ENCODE measurements around the gene ATL1. TPM values are rescaled to one million over a fixed set of nuclear protein-coding genes. Genes with fewer than 3 reads are reported as not detected.
"Not testable (repeated sequence)": the region's sequence is repeated elsewhere in the genome, so short reads cannot be mapped to it uniquely, and the experiment has no call there.

ATL1 gene
- total and polyA plus RNA-seq, 4 donors: 24.7 to 95.9 (median 79.5) TPM

GRCh38 chr14:50533806-50534205, 26.1 kb upstream of the ATL1 start:
- Histone ChIP-seq H3K36me3 (ENCODE audit: control insufficient read depth, insufficient read depth, low read length) (no peaks in the 10 kb centered on the region), H3K4me3 (ENCODE audit: low read depth, low read length) (peak overlapping the region; percentile 6), H3K27me3 (ENCODE audit: control insufficient read depth, insufficient read depth, low read length) (no peaks in the 10 kb centered on the region), H3K4me1 (ENCODE audit: control insufficient read depth, insufficient read depth, low read length) (peaks cover 9% of the 10 kb centered on the region), H3K27ac (ENCODE audit: low read depth, low read length) (peak overlapping the region; percentile 92), H3K9me3 (ENCODE audit: control insufficient read depth, insufficient read depth, low read length) (peaks cover 6% of the 10 kb centered on the region)
- no CpG with 5 or more reads among the region's 3 CpGs for WGBS (ENCODE audit: insufficient coverage)
- peak in 2 of 6 donors; percentile 43 to 74 for DNase-seq (ENCODE audit: low read depth in 4 of 6, low spot score in 6 of 6)

GRCh38 chr14:50534416-50534815, 25.5 kb upstream of the ATL1 start:
- WGBS (ENCODE audit: insufficient coverage): 100% methylated on average over 1 of the region's 3 CpGs
- DNase-seq (ENCODE audit: low read depth in 4 of 6, low spot score in 6 of 6): no peak
- Histone ChIP-seq H3K4me1 (ENCODE audit: control insufficient read depth, insufficient read depth, low read length) (peaks cover 5% of the 10 kb centered on the region), H3K27me3 (ENCODE audit: control insufficient read depth, insufficient read depth, low read length) (no peaks in the 10 kb centered on the region), H3K9me3 (ENCODE audit: control insufficient read depth, insufficient read depth, low read length) (peaks cover 6% of the 10 kb centered on the region), H3K27ac (ENCODE audit: low read depth, low read length) (peak overlapping the region; percentile 92), H3K4me3 (ENCODE audit: low read depth, low read length) (peak overlapping the region; percentile 6), H3K36me3 (ENCODE audit: control insufficient read depth, insufficient read depth, low read length) (no peaks in the 10 kb centered on the region)

- Histone ChIP-seq H3K27ac (ENCODE audit: low read depth, low read length) (peak overlapping the region; percentile 92), H3K9me3 (ENCODE audit: control insufficient read depth, insufficient read depth, low read length) (peaks cover 6% of the 10 kb centered on the region), H3K36me3 (ENCODE audit: control insufficient read depth, insufficient read depth, low read length) (no peaks in the 10 kb centered on the region), H3K27me3 (ENCODE audit: control insufficient read depth, insufficient read depth, low read length) (no peaks in the 10 kb centered on the region), H3K4me1 (ENCODE audit: control insufficient read depth, insufficient read depth, low read length) (peaks cover 5% of the 10 kb centered on the region), H3K4me3 (ENCODE audit: low read depth, low read length) (no peak overlapping the region)
- WGBS (ENCODE audit: insufficient coverage): no CpG with 5 or more reads among the region's 1 CpG
- no peak for DNase-seq (ENCODE audit: low read depth in 4 of 6, low spot score in 6 of 6)
Measured at GRCh38 chr14:50534997-50535396, 24.9 kb upstream of the ATL1 start.

- H3K4me1 ChIP-seq (ENCODE audit: control insufficient read depth, insufficient read depth, low read length); H3K4me3 ChIP-seq (ENCODE audit: low read depth, low read length); H3K9me3 ChIP-seq (ENCODE audit: control insufficient read depth, insufficient read depth, low read length); H3K27me3 ChIP-seq (ENCODE audit: control insufficient read depth, insufficient read depth, low read length); H3K27ac ChIP-seq (ENCODE audit: low read depth, low read length); DNase-seq (ENCODE audit: low read depth in 4 of 6, low spot score in 6 of 6); H3K36me3 ChIP-seq (ENCODE audit: control insufficient read depth, insufficient read depth, low read length): not testable (repeated sequence)
- WGBS (ENCODE audit: insufficient coverage): no CpG with 5 or more reads among the region's 4 CpGs
Measured at GRCh38 chr14:50538034-50538433, 21.9 kb upstream of the ATL1 start.

- no peak for DNase-seq (ENCODE audit: low read depth in 4 of 6, low spot score in 6 of 6)
- H3K27me3 ChIP-seq (ENCODE audit: control insufficient read depth, insufficient read depth, low read length): no peaks in the 10 kb centered on the region
Measured at GRCh38 chr14:50539051-50539450, 20.9 kb upstream of the ATL1 start.

GRCh38 chr14:50541159-50541567, 18.8 kb upstream of the ATL1 start:
- DNase-seq (ENCODE audit: low read depth in 4 of 6, low spot score in 6 of 6): no peak
- H3K4me3 ChIP-seq (ENCODE audit: low read depth, low read length): no peak overlapping the region
- no peaks in the 10 kb centered on the region for H3K27me3 ChIP-seq (ENCODE audit: control insufficient read depth, insufficient read depth, low read length)
- H3K9me3 ChIP-seq (ENCODE audit: control insufficient read depth, insufficient read depth, low read length): peaks cover 6% of the 10 kb centered on the region
- WGBS (ENCODE audit: insufficient coverage): no CpG with 5 or more reads among the region's 1 CpG
- no peaks in the 10 kb centered on the region for H3K36me3 ChIP-seq (ENCODE audit: control insufficient read depth, insufficient read depth, low read length)
- H3K27ac ChIP-seq (ENCODE audit: low read depth, low read length): no peak overlapping the region
- H3K4me1 ChIP-seq (ENCODE audit: control insufficient read depth, insufficient read depth, low read length): no peaks in the 10 kb centered on the region

More at GRCh38 chr14:50539051-50539450, 20.9 kb upstream of the ATL1 start:
- H3K4me1 ChIP-seq (ENCODE audit: control insufficient read depth, insufficient read depth, low read length): no peaks in the 10 kb centered on the region
- H3K36me3 ChIP-seq (ENCODE audit: control insufficient read depth, insufficient read depth, low read length): no peaks in the 10 kb centered on the region
- H3K9me3 ChIP-seq (ENCODE audit: control insufficient read depth, insufficient read depth, low read length): peaks cover 6% of the 10 kb centered on the region
- H3K27ac ChIP-seq (ENCODE audit: low read depth, low read length): no peak overlapping the region
- no peak overlapping the region for H3K4me3 ChIP-seq (ENCODE audit: low read depth, low read length)

GRCh38 chr14:50542941-50543418, 17.0 kb upstream of the ATL1 start:
- H3K4me3 ChIP-seq (ENCODE audit: low read depth, low read length): no peak overlapping the region
- H3K27ac ChIP-seq (ENCODE audit: low read depth, low read length): no peak overlapping the region
- peak in 2 of 6 donors; percentile 58 to 76 for DNase-seq (ENCODE audit: low read depth in 4 of 6, low spot score in 6 of 6)
- H3K36me3 ChIP-seq (ENCODE audit: control insufficient read depth, insufficient read depth, low read length): no peaks in the 10 kb centered on the region
- no peaks in the 10 kb centered on the region for H3K4me1 ChIP-seq (ENCODE audit: control insufficient read depth, insufficient read depth, low read length)
- no peaks in the 10 kb centered on the region for H3K9me3 ChIP-seq (ENCODE audit: control insufficient read depth, insufficient read depth, low read length)
- no peaks in the 10 kb centered on the region for H3K27me3 ChIP-seq (ENCODE audit: control insufficient read depth, insufficient read depth, low read length)
- WGBS (ENCODE audit: insufficient coverage): no CpG with 5 or more reads among the region's 2 CpGs

- H3K27ac ChIP-seq (ENCODE audit: low read depth, low read length): no peak overlapping the region
Measured at GRCh38 chr14:50544911-50545310, 15.0 kb upstream of the ATL1 start.

GRCh38 chr14:50545618-50546017, 14.3 kb upstream of the ATL1 start:
- H3K9me3 ChIP-seq (ENCODE audit: control insufficient read depth, insufficient read depth, low read length): no peaks in the 10 kb centered on the region
- H3K36me3 ChIP-seq (ENCODE audit: control insufficient read depth, insufficient read depth, low read length): no peaks in the 10 kb centered on the region
- WGBS (ENCODE audit: insufficient coverage): 73% methylated on average over 2 of the region's 3 CpGs
- H3K27me3 ChIP-seq (ENCODE audit: control insufficient read depth, insufficient read depth, low read length): no peaks in the 10 kb centered on the region
- no peak overlapping the region for H3K4me3 ChIP-seq (ENCODE audit: low read depth, low read length)
- H3K27ac ChIP-seq (ENCODE audit: low read depth, low read length): no peak overlapping the region
- H3K4me1 ChIP-seq (ENCODE audit: control insufficient read depth, insufficient read depth, low read length): no peaks in the 10 kb centered on the region
- DNase-seq (ENCODE audit: low read depth in 4 of 6, low spot score in 6 of 6): no peak

More at GRCh38 chr14:50544911-50545310, 15.0 kb upstream of the ATL1 start:
- no peaks in the 10 kb centered on the region for H3K4me1 ChIP-seq (ENCODE audit: control insufficient read depth, insufficient read depth, low read length)
- H3K9me3 ChIP-seq (ENCODE audit: control insufficient read depth, insufficient read depth, low read length): no peaks in the 10 kb centered on the region
- WGBS (ENCODE audit: insufficient coverage): 75% methylated on average over 2 of the region's 3 CpGs
- H3K27me3 ChIP-seq (ENCODE audit: control insufficient read depth, insufficient read depth, low read length): no peaks in the 10 kb centered on the region
- H3K36me3 ChIP-seq (ENCODE audit: control insufficient read depth, insufficient read depth, low read length): no peaks in the 10 kb centered on the region
- DNase-seq (ENCODE audit: low read depth in 4 of 6, low spot score in 6 of 6): no peak
- no peak overlapping the region for H3K4me3 ChIP-seq (ENCODE audit: low read depth, low read length)

GRCh38 chr14:50550294-50550693, 9.7 kb upstream of the ATL1 start:
- Histone ChIP-seq H3K27me3 (ENCODE audit: control insufficient read depth, insufficient read depth, low read length) (no peaks in the 10 kb centered on the region), H3K9me3 (ENCODE audit: control insufficient read depth, insufficient read depth, low read length) (no peaks in the 10 kb centered on the region), H3K36me3 (ENCODE audit: control insufficient read depth, insufficient read depth, low read length) (no peaks in the 10 kb centered on the region), H3K4me1 (ENCODE audit: control insufficient read depth, insufficient read depth, low read length) (no peaks in the 10 kb centered on the region), H3K27ac (ENCODE audit: low read depth, low read length) (no peak overlapping the region), H3K4me3 (ENCODE audit: low read depth, low read length) (no peak overlapping the region)
- DNase-seq (ENCODE audit: low read depth in 4 of 6, low spot score in 6 of 6): no peak
- WGBS (ENCODE audit: insufficient coverage): 100% methylated on average over 1 of the region's 1 CpG

Measured in spinal cord (tissue), 10 donors.